ENCODE measurements around the gene RBM19.

Gene RBM19

DNA sequence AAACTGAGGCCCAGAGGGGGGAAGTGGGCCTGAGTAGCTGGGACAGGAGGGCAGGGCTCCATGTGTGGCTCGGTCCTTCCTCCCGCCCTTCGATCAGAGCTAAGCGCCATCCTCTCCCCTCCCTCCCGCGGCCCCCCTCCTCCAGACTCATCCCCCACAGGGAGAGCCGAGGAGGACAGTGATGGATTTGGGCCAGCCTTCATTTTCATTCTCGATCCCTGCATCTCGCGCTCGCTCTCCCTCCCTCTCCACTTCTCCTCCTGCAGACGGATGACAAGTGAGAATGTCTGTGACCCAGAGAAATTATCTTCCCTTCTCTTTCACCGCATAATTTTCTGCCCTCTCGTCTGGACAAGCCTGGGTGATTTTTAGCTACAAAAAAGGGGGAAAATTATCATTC is 183.3 kb downstream of the RBM19 start:
- Histone ChIP-seq H2AFZ (ENCODE audit: low read length) (no peak overlapping the region), H3K4me3 (ENCODE audit: low read length) (no peak overlapping the region), H3K9me2 (replicated peaks; ENCODE audit: insufficient read depth, low read length) (no peaks in the 10 kb centered on the region), H3F3A (ENCODE audit: insufficient read depth, low read length) (no peaks in the 10 kb centered on the region), H3K79me2 (ENCODE audit: low read length) (no peaks in the 10 kb centered on the region), H3K36me3 (replicated peaks; ENCODE audit: insufficient read depth, low read length) (no peaks in the 10 kb centered on the region), H3K9me3 (replicated peaks; ENCODE audit: insufficient read depth, low read length) (no peaks in the 10 kb centered on the region), H3K4me2 (ENCODE audit: low read depth, low read length) (no peak overlapping the region), H3K27me3 (replicated peaks; ENCODE audit: insufficient read depth, low read length) (no peaks in the 10 kb centered on the region), H3K9ac (ENCODE audit: low read length) (no peak overlapping the region), H4K20me1 (ENCODE audit: insufficient read depth, low read length) (no peaks in the 10 kb centered on the region), H3K4me1 (ENCODE audit: low read length) (no peaks in the 10 kb centered on the region), H3K27ac (ENCODE audit: low read length) (no peak overlapping the region)
- no peak for DNase-seq
- no peak for TF ChIP-seq EZH2 (optimal IDR thresholded peaks at IDR 0.05; ENCODE audit: low read depth, low read length)
- no peak for TF ChIP-seq EZH2phosphoT487 (IDR thresholded peaks at IDR 0.05; ENCODE audit: low read length)
- TF ChIP-seq, protein P1, sequence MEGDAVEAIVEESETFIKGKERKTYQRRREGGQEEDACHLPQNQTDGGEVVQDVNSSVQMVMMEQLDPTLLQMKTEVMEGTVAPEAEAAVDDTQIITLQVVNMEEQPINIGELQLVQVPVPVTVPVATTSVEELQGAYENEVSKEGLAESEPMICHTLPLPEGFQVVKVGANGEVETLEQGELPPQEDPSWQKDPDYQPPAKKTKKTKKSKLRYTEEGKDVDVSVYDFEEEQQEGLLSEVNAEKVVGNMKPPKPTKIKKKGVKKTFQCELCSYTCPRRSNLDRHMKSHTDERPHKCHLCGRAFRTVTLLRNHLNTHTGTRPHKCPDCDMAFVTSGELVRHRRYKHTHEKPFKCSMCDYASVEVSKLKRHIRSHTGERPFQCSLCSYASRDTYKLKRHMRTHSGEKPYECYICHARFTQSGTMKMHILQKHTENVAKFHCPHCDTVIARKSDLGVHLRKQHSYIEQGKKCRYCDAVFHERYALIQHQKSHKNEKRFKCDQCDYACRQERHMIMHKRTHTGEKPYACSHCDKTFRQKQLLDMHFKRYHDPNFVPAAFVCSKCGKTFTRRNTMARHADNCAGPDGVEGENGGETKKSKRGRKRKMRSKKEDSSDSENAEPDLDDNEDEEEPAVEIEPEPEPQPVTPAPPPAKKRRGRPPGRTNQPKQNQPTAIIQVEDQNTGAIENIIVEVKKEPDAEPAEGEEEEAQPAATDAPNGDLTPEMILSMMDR (IDR thresholded peaks at IDR 0.05; ENCODE audit: low read length): no peak

DNA sequence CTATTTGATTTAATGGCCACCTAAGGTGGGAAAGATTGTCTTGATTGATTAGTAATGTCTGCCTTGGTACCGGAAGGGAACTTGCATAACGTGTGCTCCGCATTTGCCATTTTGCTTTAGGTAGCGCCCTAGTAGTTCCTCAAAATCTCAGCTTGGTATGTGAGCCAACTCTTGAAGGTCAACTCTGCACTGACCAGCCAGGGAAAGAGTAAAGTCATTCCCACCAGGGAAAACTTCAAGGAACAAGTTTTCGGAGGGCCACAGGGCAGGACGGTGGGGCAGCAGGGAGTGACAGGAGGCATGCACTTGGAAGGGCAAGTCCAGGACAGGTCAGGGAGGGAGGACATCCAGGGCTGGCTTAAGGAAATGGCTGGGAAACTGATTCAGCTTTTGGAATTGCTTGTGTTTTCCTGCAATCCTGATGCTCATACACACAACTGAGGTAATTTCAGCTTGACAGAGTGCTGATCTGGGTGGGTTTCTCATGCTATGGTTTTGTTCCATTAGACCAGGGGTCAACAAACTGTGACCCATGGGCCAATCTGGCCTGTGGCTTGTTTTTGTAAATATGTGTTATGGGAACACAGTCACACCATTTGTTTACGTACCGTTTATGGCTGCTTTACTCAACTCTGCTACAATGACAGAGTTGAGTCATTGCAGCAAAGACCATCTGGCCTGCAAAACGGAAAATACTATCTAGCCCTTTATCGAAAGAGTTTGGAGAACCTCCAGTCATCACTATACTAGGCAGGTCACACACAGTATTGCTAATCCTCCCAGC is 184.5 kb downstream of the RBM19 start:
- H3K9ac ChIP-seq (ENCODE audit: low read length): no peak overlapping the region

DNA sequence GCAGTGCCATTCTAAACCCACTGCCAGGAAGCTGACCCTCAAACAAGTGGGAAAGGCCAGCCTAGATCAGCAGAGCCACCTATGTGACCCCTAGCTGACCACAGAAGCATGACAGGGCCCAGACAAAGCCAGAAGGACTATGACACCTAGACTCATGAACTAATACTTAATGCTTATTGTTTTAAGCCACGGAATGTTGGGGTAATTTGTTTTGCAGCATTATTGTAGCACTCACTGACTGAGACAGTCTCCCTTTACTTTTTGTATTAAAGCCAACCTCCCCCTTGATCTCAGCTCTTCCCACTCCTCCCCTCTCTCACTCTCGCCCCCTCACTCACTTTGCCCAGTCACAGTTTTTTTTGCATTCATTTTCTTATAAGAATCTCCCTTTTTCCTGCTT is 186.4 kb downstream of the RBM19 start:
- no peaks in the 10 kb centered on the region for H3K9me2 ChIP-seq (replicated peaks; ENCODE audit: insufficient read depth, low read length)
- no peaks in the 10 kb centered on the region for H3K9me3 ChIP-seq (replicated peaks; ENCODE audit: insufficient read depth, low read length)
- no peaks in the 10 kb centered on the region for H3K79me2 ChIP-seq (ENCODE audit: low read length)
- DNase-seq: no peak
- no peak overlapping the region for H3K9ac ChIP-seq (ENCODE audit: low read length)
- H3K36me3 ChIP-seq (replicated peaks; ENCODE audit: insufficient read depth, low read length): no peaks in the 10 kb centered on the region
- TF ChIP-seq, protein P1 (IDR thresholded peaks at IDR 0.05; ENCODE audit: low read length): no peak
- TF ChIP-seq EZH2 (optimal IDR thresholded peaks at IDR 0.05; ENCODE audit: low read depth, low read length): no peak
- H3K4me2 ChIP-seq (ENCODE audit: low read depth, low read length): no peak overlapping the region
- H3K27ac ChIP-seq (ENCODE audit: low read length): no peak overlapping the region
- no peaks in the 10 kb centered on the region for H3K27me3 ChIP-seq (replicated peaks; ENCODE audit: insufficient read depth, low read length)
- H3F3A ChIP-seq (ENCODE audit: insufficient read depth, low read length): no peaks in the 10 kb centered on the region
- no peaks in the 10 kb centered on the region for H3K4me1 ChIP-seq (ENCODE audit: low read length)
- no peak overlapping the region for H2AFZ ChIP-seq (ENCODE audit: low read length)
- no peak overlapping the region for H3K4me3 ChIP-seq (ENCODE audit: low read length)
- H4K20me1 ChIP-seq (ENCODE audit: insufficient read depth, low read length): no peaks in the 10 kb centered on the region

More for the DNA sequence above, 184.5 kb downstream of the RBM19 start:
- no peak overlapping the region for H2AFZ ChIP-seq (ENCODE audit: low read length)
- H3K27ac ChIP-seq (ENCODE audit: low read length): no peak overlapping the region
- no peaks in the 10 kb centered on the region for H3K4me1 ChIP-seq (ENCODE audit: low read length)
- H3K79me2 ChIP-seq (ENCODE audit: low read length): no peaks in the 10 kb centered on the region
- no peaks in the 10 kb centered on the region for H3K27me3 ChIP-seq (replicated peaks; ENCODE audit: insufficient read depth, low read length)
- TF ChIP-seq EZH2phosphoT487 (IDR thresholded peaks at IDR 0.05; ENCODE audit: low read length) (no peak), EZH2 (optimal IDR thresholded peaks at IDR 0.05; ENCODE audit: low read depth, low read length) (no peak)
- TF ChIP-seq, protein P1 (IDR thresholded peaks at IDR 0.05; ENCODE audit: low read length): no peak
- H3K9me2 ChIP-seq (replicated peaks; ENCODE audit: insufficient read depth, low read length): no peaks in the 10 kb centered on the region
- H3K4me2 ChIP-seq (ENCODE audit: low read depth, low read length): no peak overlapping the region
- H3K36me3 ChIP-seq (replicated peaks; ENCODE audit: insufficient read depth, low read length): no peaks in the 10 kb centered on the region
- no peak for DNase-seq
- no peaks in the 10 kb centered on the region for H3F3A ChIP-seq (ENCODE audit: insufficient read depth, low read length)
- no peaks in the 10 kb centered on the region for H4K20me1 ChIP-seq (ENCODE audit: insufficient read depth, low read length)
- H3K4me3 ChIP-seq (ENCODE audit: low read length): no peak overlapping the region
- H3K9me3 ChIP-seq (replicated peaks; ENCODE audit: insufficient read depth, low read length): no peaks in the 10 kb centered on the region
